Adrenal gland (tissue), 5 donors: ENCODE data around the gene AOPEP.

Experiments
- CTCF ChIP-seq, 6 experiments: fragments of 450-650 bp in 4 of 6; fragments of 200-600 bp in 2 of 6; sonication (generic) in 1 of 6; IDR thresholded peaks; 1 replicate in 5 of 6; 2 replicates in 1 of 6; pipeline versions ENCODE4 v1.5.1 to v1.8.0; 2016 to 2021; ENCODE audit warnings: antibody characterized with exemption in 6 of 6, mild to moderate bottlenecking in 2 of 6, moderate library complexity in 1 of 6
- POLR2A ChIP-seq, 2 donors: fragments of 450-650 bp; IDR thresholded peaks; one replicate each; pipeline ENCODE4 v1.6.1; 2017; ENCODE audit warnings: antibody characterized with exemption in 2 of 2, mild to moderate bottlenecking in 2 of 2, moderate library complexity in 1 of 2
- donor health status: DM: no; HTN: no; CAD: no.

- no peak for TF ChIP-seq CTCF (IDR thresholded peaks at IDR 0.05)
- TF ChIP-seq POLR2A (IDR thresholded peaks at IDR 0.05): no peak
Measured at GRCh38 chr9:95083086-95083768, 356.7 kb downstream of the AOPEP start.
